Endodermal cell (in vitro differentiated cells): ENCODE measurements around the gene JPH2. TPM values are rescaled to one million over a fixed set of nuclear protein-coding genes. Genes with fewer than 3 reads are reported as not detected.

Source experiments
- DNase-seq: peaks from one replicate; pipeline ENCODE4 v3.0.0-alpha.2; 2017
- H3K27ac ChIP-seq: 2 replicates; pipeline ENCODE4 v1.5.1; 2013; ENCODE audit warnings: mild to moderate bottlenecking, low read depth, low read length, moderate library complexity
- H3K27me3 ChIP-seq: 2 replicates; pipeline ENCODE4 v1.6.1; 2013; ENCODE audit warnings: mild to moderate bottlenecking, low read length, moderate library complexity; ENCODE audit not compliant: insufficient read depth, control insufficient read depth, poor library complexity, severe bottlenecking
- H3K36me3 ChIP-seq: 2 replicates; pipeline ENCODE4 v1.7.0; 2013; ENCODE audit warnings: mild to moderate bottlenecking, low read length, moderate library complexity; ENCODE audit not compliant: control insufficient read depth, insufficient read depth
- H3K4me1 ChIP-seq: one replicate; pipeline ENCODE4 v1.7.0; 2013; ENCODE audit warnings: low read length; ENCODE audit not compliant: control insufficient read depth, insufficient read depth
- H3K4me3 ChIP-seq: 2 replicates; pipeline ENCODE4 v1.5.1; 2013; ENCODE audit warnings: mild to moderate bottlenecking, low read length, moderate library complexity
- H3K9ac ChIP-seq: 2 replicates; pipeline ENCODE4 v1.6.1; 2013; ENCODE audit warnings: mild to moderate bottlenecking, low read length, moderate library complexity; ENCODE audit not compliant: poor library complexity, severe bottlenecking; ENCODE audit errors: extremely low read depth
- H3K9me3 ChIP-seq: 2 replicates; pipeline ENCODE4 v1.6.1; 2013; ENCODE audit warnings: mild to moderate bottlenecking, low read length, moderate library complexity; ENCODE audit not compliant: control insufficient read depth
- H3K27ac Mint-ChIP-seq: 2 replicates; pipeline ENCODE4 v1.8.0; 2020; ENCODE audit warnings: mixed read lengths
- H3K27me3 Mint-ChIP-seq: 2 replicates; pipeline ENCODE4 v1.8.0; 2021; ENCODE audit warnings: mild to moderate bottlenecking, mixed read lengths; ENCODE audit not compliant: insufficient read depth
- H3K36me3 Mint-ChIP-seq: 2 replicates; pipeline ENCODE4 v1.8.0; 2020; ENCODE audit warnings: low read depth, mixed read lengths
- H3K4me1 Mint-ChIP-seq: 2 replicates; pipeline ENCODE4 v1.8.0; 2020; ENCODE audit warnings: mixed read lengths
- H3K4me3 Mint-ChIP-seq: 2 replicates; pipeline ENCODE4 v1.8.0; 2020; ENCODE audit warnings: mild to moderate bottlenecking, moderate library complexity, mixed read lengths
- H3K9me3 Mint-ChIP-seq: 2 replicates; pipeline ENCODE4 v1.8.0; 2020; ENCODE audit warnings: mild to moderate bottlenecking, mixed read lengths
- CTCF ChIP-seq: fragments of 200-600 bp; sonication (generic); conservative IDR thresholded peaks from 2 replicates; pipeline ENCODE4 v1.5.0; 2021; ENCODE audit warnings: antibody characterized with exemption, mild to moderate bottlenecking
- WGBS, 2 experiments: methylation state at CpG; one replicate each; pipeline versions ENCODE4 v1.1.5 to v1.1.7; 2013; ENCODE audit warnings: missing lambda C conversion rate in 2 of 2, mixed read lengths in 1 of 2; ENCODE audit not compliant: insufficient coverage in 1 of 2, insufficient read length in 1 of 2; 5-methylcytosine and 5-hydroxymethylcytosine counted together
- total RNA-seq, 2 donors: library from RNA; stranded (reverse); fragmentation: NEBNext Ultra II Directional in 1 of 2; extraction: Animal tissue kit (Norgen Biotek cat#: 25700) in 1 of 2; gene quantifications; 2 replicates in 1 of 2; 3 replicates in 1 of 2; pipeline ENCODE4 v1.2.1, GENCODE V29; 2021

Gene JPH2
- total RNA-seq, 2 donors from 2014 or later: 0.86 to 1.0 TPM

- Histone ChIP-seq H3K9me3 (no peaks in the 10 kb centered on the region), H3K27ac (no peak overlapping the region), H3K4me3 (no peak overlapping the region), H3K27me3 (no peaks in the 10 kb centered on the region), H3K9ac (no peak overlapping the region), H3K4me1 (no peaks in the 10 kb centered on the region), H3K36me3 (no peaks in the 10 kb centered on the region)
- Mint-ChIP-seq H3K9me3 (no peaks in the 10 kb centered on the region), H3K36me3 (no peaks in the 10 kb centered on the region), H3K27ac (no peak overlapping the region), H3K27me3 (no peaks in the 10 kb centered on the region), H3K4me3 (no peak overlapping the region), H3K4me1 (peaks cover 8% of the 10 kb centered on the region)
- 79 to 86% methylated on average over 8 to 16 of the region's 16 CpGs for WGBS, 2 experiments
- no peak for TF ChIP-seq CTCF
- peak; percentile 41 for DNase-seq
Measured at GRCh38 chr20:44073011-44073674, 113.8 kb downstream of the JPH2 start.

GRCh38 chr20:44072384-44072783, 114.6 kb downstream of the JPH2 start:
- H3K4me3 ChIP-seq: no peak overlapping the region
- Mint-ChIP-seq H3K4me1 (peaks cover 9% of the 10 kb centered on the region), H3K27ac (no peak overlapping the region), H3K36me3 (no peaks in the 10 kb centered on the region), H3K9me3 (no peaks in the 10 kb centered on the region), H3K4me3 (no peak overlapping the region), H3K27me3 (no peaks in the 10 kb centered on the region)
- TF ChIP-seq CTCF: no peak
- no peaks in the 10 kb centered on the region for H3K9me3 ChIP-seq
- no peaks in the 10 kb centered on the region for H3K36me3 ChIP-seq
- no peaks in the 10 kb centered on the region for H3K4me1 ChIP-seq
- DNase-seq: no peak
- no peaks in the 10 kb centered on the region for H3K27me3 ChIP-seq
- H3K9ac ChIP-seq: no peak overlapping the region
- no peak overlapping the region for H3K27ac ChIP-seq
- WGBS, 2 experiments: 78 to 87% methylated on average over 3 to 6 of the region's 6 CpGs

GRCh38 chr20:44071526-44072111, 115.4 kb downstream of the JPH2 start:
- no peaks in the 10 kb centered on the region for H3K36me3 Mint-ChIP-seq
- no peak overlapping the region for H3K4me3 ChIP-seq
- 89 to 92% methylated on average over 2 to 11 of the region's 11 CpGs for WGBS, 2 experiments
- peak; percentile 43 for DNase-seq
- no peak overlapping the region for H3K4me3 Mint-ChIP-seq
- peaks cover 9% of the 10 kb centered on the region for H3K4me1 Mint-ChIP-seq
- no peaks in the 10 kb centered on the region for H3K27me3 Mint-ChIP-seq
- H3K9me3 ChIP-seq: no peaks in the 10 kb centered on the region
- no peaks in the 10 kb centered on the region for H3K4me1 ChIP-seq
- H3K9me3 Mint-ChIP-seq: no peaks in the 10 kb centered on the region
- H3K27ac Mint-ChIP-seq: no peak overlapping the region
- H3K27ac ChIP-seq: no peak overlapping the region
- no peak for TF ChIP-seq CTCF
- H3K27me3 ChIP-seq: no peaks in the 10 kb centered on the region
- H3K36me3 ChIP-seq: no peaks in the 10 kb centered on the region
- no peak overlapping the region for H3K9ac ChIP-seq
